HepG2 (cell line): ENCODE results near the gene PRR19. TPM values are rescaled to one million over a fixed set of nuclear protein-coding genes. Genes with fewer than 3 reads are reported as not detected.

Experiments
- AHDC1 ChIP-seq: sonication (generic); formaldehyde crosslinking; IDR thresholded peaks from 2 replicates; pipeline ENCODE4 v1.5.1; 2020; ENCODE audit warnings: mild to moderate bottlenecking, missing genetic modification reagents, borderline replicate concordance
- CBX5 ChIP-seq: sonication (generic); formaldehyde crosslinking; IDR thresholded peaks from 2 replicates; pipeline ENCODE4 v1.4.0; 2020; ENCODE audit warnings: missing genetic modification reagents, borderline replicate concordance
- MATR3 ChIP-seq: sonication (generic); formaldehyde crosslinking; IDR thresholded peaks from 2 replicates; pipeline ENCODE4 v1.4.0; 2020; ENCODE audit warnings: missing genetic modification reagents
- NFKB2 ChIP-seq: sonication (generic); formaldehyde crosslinking; IDR thresholded peaks from 2 replicates; pipeline ENCODE4 v1.4.0; 2020; ENCODE audit warnings: missing genetic modification reagents, borderline replicate concordance
- NRL ChIP-seq: sonication (generic); formaldehyde crosslinking; IDR thresholded peaks from 2 replicates; pipeline ENCODE4 v1.5.0; 2020; ENCODE audit warnings: missing genetic modification reagents, mild to moderate bottlenecking, moderate library complexity, borderline replicate concordance
- PATZ1 ChIP-seq: sonication (generic); formaldehyde crosslinking; IDR thresholded peaks from 2 replicates; pipeline ENCODE4 v1.4.0; 2020; ENCODE audit warnings: missing genetic modification reagents
- POLR2A ChIP-seq, 2 experiments: IDR thresholded peaks; 2 replicates each; pipeline ENCODE4 v1.6.1; 2011; ENCODE audit warnings: low read depth in 2 of 2, low read length in 2 of 2, mild to moderate bottlenecking in 1 of 2, moderate library complexity in 1 of 2; ENCODE audit not compliant: insufficient read depth in 1 of 2
- PREB ChIP-seq: sonication (generic); formaldehyde crosslinking; IDR thresholded peaks from 2 replicates; pipeline ENCODE4 v1.4.0; 2020; ENCODE audit warnings: missing genetic modification reagents
- RXRA ChIP-seq: sonication (generic); formaldehyde crosslinking; IDR thresholded peaks from 2 replicates; pipeline ENCODE4 v1.5.1; 2020; ENCODE audit warnings: missing genetic modification reagents
- ZBTB3 ChIP-seq: sonication (generic); formaldehyde crosslinking; IDR thresholded peaks from 2 replicates; pipeline ENCODE4 v1.4.0; 2020; ENCODE audit warnings: low read depth, mild to moderate bottlenecking, moderate library complexity, missing genetic modification reagents, borderline replicate concordance
- ZBTB38 ChIP-seq: sonication (generic); formaldehyde crosslinking; IDR thresholded peaks from 2 replicates; pipeline ENCODE4 v1.5.1; 2020; ENCODE audit warnings: mild to moderate bottlenecking, missing genetic modification reagents
- ZGPAT ChIP-seq: IDR thresholded peaks from 2 replicates; pipeline ENCODE4 v1.6.1; 2016; ENCODE audit warnings: mild to moderate bottlenecking
- ZNF180 ChIP-seq: sonication (generic); formaldehyde crosslinking; IDR thresholded peaks from 2 replicates; pipeline ENCODE4 v1.4.0; 2020; ENCODE audit warnings: low read depth, missing genetic modification reagents, borderline replicate concordance
- ZNF232 ChIP-seq: sonication (generic); formaldehyde crosslinking; IDR thresholded peaks from 2 replicates; pipeline ENCODE4 v1.4.0; 2020; ENCODE audit warnings: missing genetic modification reagents, borderline replicate concordance
- ZNF333 ChIP-seq: sonication (generic); formaldehyde crosslinking; IDR thresholded peaks from 2 replicates; pipeline ENCODE4 v1.4.0; 2020; ENCODE audit warnings: mild to moderate bottlenecking, missing genetic modification reagents, borderline replicate concordance
- ZNF414 ChIP-seq: sonication (generic); formaldehyde crosslinking; IDR thresholded peaks from 2 replicates; pipeline ENCODE4 v1.5.0; 2020; ENCODE audit warnings: missing genetic modification reagents
- ZSCAN31 ChIP-seq: sonication (generic); formaldehyde crosslinking; IDR thresholded peaks from 2 replicates; pipeline ENCODE4 v1.5.0; 2020; ENCODE audit warnings: low read depth, mild to moderate bottlenecking, missing genetic modification reagents
- polyA plus RNA-seq, 8 experiments: library from polyadenylated mRNA; depleted of rRNA in 3 of 8; stranded (reverse) in 7 of 8; unstranded in 1 of 8; fragments of >200 nt; fragmentation: Illumina TruSeq in 4 of 8; extraction: Trizol in 4 of 8; gene quantifications; 2 replicates each; pipeline versions ENCODE4 v1.2.1 to v1.2.3, GENCODE V29; 2011 to 2016; ENCODE audit warnings: low read depth in 4 of 8, missing spikeins in 1 of 8, mixed read lengths in 1 of 8; ENCODE audit not compliant: insufficient read depth in 1 of 8
- total RNA-seq, 5 experiments: library from RNA; depleted of rRNA; stranded (reverse); fragments of >200 nt; fragmentation: Illumina TruSeq; extraction: Trizol; gene quantifications; 2 replicates each; pipeline ENCODE4 v1.2.3, GENCODE V29; 2016; ENCODE audit warnings: low read depth in 1 of 5

The PRR19 gene
- total and polyA plus RNA-seq, 2 of the 13 experiments (the other 11 are each of a cell fraction or from before 2014, with no cell fraction given), result 0.21 to 0.33 TPM

- TF ChIP-seq MATR3 (CRISPR knock-in tag) (no peak), NRL (0 out of 2 replicates have a peak, but pooled peaks have one; percentile 34), ZNF333 (CRISPR knock-in tag) (no peak), ZSCAN31 (CRISPR knock-in tag) (no peak), PATZ1 (CRISPR knock-in tag) (peak; percentile 48), ZNF232 (no peak), ZGPAT (CRISPR knock-in tag) (peak; percentile 9; the same call in 1 of the 2 replicates), AHDC1 (CRISPR knock-in tag) (no peak), RXRA (CRISPR knock-in tag) (no peak), POLR2A (IDR thresholded peaks at IDR 0.05; ENCODE audit: insufficient read depth in 1 of 2, low read depth in 2 of 2, low read length in 2 of 2) (peak in 1 of 2 experiments; percentile 42; a peak in 1 of 4 replicates), CBX5 (CRISPR knock-in tag) (no peak), NFKB2 (CRISPR knock-in tag) (0 out of 2 replicates have a peak, but pooled peaks have one; percentile 11), ZNF180 (CRISPR knock-in tag) (no peak), ZBTB38 (0 out of 2 replicates have a peak, but pooled peaks have one; percentile 18), ZNF414 (CRISPR knock-in tag) (no peak), ZBTB3 (CRISPR knock-in tag) (no peak), PREB (CRISPR knock-in tag) (no peak)
Observed at GRCh38 chr19:42270346-42271044, 31.4 kb upstream of the PRR19 start (continued).
